ENCODE measurements around the gene ST7.

DNA sequence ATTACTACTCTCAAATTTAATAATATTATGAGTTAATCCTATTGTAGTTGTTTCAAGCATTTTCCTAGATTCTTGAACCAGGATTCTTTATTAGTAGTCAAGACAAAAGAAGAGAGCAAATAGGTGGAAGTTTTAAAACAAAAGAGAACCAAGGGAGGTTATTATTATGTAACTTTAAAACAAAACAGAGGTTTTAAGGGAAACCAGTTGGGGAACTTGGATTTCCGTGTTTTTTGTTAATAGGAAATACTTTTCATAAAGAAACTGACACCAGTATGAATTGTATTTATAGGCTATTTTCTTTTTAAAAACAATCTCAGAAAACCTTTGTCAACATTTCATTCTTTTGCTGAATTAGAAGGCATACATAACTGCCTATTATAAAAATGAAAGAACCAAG, 185.7 kb downstream of the ST7 start:
- TF ChIP-seq CTCF (conservative IDR thresholded peaks at IDR 0.05; ENCODE audit: low read depth in 2 of 2), result no peak
- no peak for TF ChIP-seq EZH2 (IDR thresholded peaks at IDR 0.05; ENCODE audit: low read depth, unreplicated experiment)
- no peak for TF ChIP-seq CREB1 (CRISPR knock-in tag; IDR thresholded peaks at IDR 0.05; ENCODE audit: low read depth)
- no peak for TF ChIP-seq POLR2AphosphoS5 (IDR thresholded peaks at IDR 0.05; ENCODE audit: low read depth)
- no peak for TF ChIP-seq JUNB (IDR thresholded peaks at IDR 0.05; ENCODE audit: unreplicated experiment)
- TF ChIP-seq, protein P1, sequence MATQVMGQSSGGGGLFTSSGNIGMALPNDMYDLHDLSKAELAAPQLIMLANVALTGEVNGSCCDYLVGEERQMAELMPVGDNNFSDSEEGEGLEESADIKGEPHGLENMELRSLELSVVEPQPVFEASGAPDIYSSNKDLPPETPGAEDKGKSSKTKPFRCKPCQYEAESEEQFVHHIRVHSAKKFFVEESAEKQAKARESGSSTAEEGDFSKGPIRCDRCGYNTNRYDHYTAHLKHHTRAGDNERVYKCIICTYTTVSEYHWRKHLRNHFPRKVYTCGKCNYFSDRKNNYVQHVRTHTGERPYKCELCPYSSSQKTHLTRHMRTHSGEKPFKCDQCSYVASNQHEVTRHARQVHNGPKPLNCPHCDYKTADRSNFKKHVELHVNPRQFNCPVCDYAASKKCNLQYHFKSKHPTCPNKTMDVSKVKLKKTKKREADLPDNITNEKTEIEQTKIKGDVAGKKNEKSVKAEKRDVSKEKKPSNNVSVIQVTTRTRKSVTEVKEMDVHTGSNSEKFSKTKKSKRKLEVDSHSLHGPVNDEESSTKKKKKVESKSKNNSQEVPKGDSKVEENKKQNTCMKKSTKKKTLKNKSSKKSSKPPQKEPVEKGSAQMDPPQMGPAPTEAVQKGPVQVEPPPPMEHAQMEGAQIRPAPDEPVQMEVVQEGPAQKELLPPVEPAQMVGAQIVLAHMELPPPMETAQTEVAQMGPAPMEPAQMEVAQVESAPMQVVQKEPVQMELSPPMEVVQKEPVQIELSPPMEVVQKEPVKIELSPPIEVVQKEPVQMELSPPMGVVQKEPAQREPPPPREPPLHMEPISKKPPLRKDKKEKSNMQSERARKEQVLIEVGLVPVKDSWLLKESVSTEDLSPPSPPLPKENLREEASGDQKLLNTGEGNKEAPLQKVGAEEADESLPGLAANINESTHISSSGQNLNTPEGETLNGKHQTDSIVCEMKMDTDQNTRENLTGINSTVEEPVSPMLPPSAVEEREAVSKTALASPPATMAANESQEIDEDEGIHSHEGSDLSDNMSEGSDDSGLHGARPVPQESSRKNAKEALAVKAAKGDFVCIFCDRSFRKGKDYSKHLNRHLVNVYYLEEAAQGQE (IDR thresholded peaks at IDR 0.05; ENCODE audit: unreplicated experiment), result no peak
- no peak for TF ChIP-seq EZH2phosphoT487 (IDR thresholded peaks at IDR 0.05; ENCODE audit: unreplicated experiment)
- TF ChIP-seq, protein P2, sequence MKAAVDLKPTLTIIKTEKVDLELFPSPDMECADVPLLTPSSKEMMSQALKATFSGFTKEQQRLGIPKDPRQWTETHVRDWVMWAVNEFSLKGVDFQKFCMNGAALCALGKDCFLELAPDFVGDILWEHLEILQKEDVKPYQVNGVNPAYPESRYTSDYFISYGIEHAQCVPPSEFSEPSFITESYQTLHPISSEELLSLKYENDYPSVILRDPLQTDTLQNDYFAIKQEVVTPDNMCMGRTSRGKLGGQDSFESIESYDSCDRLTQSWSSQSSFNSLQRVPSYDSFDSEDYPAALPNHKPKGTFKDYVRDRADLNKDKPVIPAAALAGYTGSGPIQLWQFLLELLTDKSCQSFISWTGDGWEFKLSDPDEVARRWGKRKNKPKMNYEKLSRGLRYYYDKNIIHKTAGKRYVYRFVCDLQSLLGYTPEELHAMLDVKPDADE (IDR thresholded peaks at IDR 0.05), result no peak
- TF ChIP-seq NANOG (IDR thresholded peaks at IDR 0.05; ENCODE audit: borderline replicate concordance), result no peak
